ENCODE measurements around the gene LRFN3.
A peak's percentile ranks its signal among the peaks of the same experiment; 100 is the strongest.

Gene LRFN3

DNA sequence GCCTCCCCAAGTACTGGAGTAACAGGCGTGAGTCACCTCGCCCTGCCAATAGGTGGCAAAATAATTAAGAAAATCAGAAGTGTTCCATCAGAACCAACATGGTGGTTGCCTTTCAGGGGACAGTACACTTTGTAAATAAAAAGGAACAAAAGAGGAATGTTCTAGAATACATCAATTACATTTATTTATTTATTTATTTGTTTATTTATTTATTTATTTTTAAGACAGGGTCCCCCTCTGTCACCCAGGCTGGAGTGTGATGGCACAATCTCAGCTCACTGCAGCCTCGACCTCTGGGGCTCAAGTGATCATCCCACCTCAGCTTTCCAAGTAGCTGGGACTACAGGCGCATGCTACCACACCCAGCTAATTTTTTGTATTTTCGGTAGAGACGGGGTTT, 15.2 kb upstream of the LRFN3 start:
- no peaks in the 10 kb centered on the region for H3K27me3 ChIP-seq (ENCODE audit: insufficient read depth, poor library complexity, severe bottlenecking)
- no peak overlapping the region for H3K27ac ChIP-seq (replicated peaks)
- no peak for DNase-seq (ENCODE audit: low read depth in 1 of 2, low spot score in 1 of 2)
- TF ChIP-seq CTCF (IDR thresholded peaks at IDR 0.05; ENCODE audit: insufficient read depth, low read length) (no peak), GABPA (IDR thresholded peaks at IDR 0.05; ENCODE audit: low read depth) (no peak), SPI1 (IDR thresholded peaks at IDR 0.05; ENCODE audit: borderline replicate concordance, low read depth) (no peak), POLR2AphosphoS5 (IDR thresholded peaks at IDR 0.05; ENCODE audit: low read depth) (no peak)
- TF ChIP-seq, protein P1, sequence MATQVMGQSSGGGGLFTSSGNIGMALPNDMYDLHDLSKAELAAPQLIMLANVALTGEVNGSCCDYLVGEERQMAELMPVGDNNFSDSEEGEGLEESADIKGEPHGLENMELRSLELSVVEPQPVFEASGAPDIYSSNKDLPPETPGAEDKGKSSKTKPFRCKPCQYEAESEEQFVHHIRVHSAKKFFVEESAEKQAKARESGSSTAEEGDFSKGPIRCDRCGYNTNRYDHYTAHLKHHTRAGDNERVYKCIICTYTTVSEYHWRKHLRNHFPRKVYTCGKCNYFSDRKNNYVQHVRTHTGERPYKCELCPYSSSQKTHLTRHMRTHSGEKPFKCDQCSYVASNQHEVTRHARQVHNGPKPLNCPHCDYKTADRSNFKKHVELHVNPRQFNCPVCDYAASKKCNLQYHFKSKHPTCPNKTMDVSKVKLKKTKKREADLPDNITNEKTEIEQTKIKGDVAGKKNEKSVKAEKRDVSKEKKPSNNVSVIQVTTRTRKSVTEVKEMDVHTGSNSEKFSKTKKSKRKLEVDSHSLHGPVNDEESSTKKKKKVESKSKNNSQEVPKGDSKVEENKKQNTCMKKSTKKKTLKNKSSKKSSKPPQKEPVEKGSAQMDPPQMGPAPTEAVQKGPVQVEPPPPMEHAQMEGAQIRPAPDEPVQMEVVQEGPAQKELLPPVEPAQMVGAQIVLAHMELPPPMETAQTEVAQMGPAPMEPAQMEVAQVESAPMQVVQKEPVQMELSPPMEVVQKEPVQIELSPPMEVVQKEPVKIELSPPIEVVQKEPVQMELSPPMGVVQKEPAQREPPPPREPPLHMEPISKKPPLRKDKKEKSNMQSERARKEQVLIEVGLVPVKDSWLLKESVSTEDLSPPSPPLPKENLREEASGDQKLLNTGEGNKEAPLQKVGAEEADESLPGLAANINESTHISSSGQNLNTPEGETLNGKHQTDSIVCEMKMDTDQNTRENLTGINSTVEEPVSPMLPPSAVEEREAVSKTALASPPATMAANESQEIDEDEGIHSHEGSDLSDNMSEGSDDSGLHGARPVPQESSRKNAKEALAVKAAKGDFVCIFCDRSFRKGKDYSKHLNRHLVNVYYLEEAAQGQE (IDR thresholded peaks at IDR 0.05; ENCODE audit: insufficient replicate concordance, low read depth): no peak
- no peak overlapping the region for H3K4me3 ChIP-seq (replicated peaks; ENCODE audit: insufficient read depth, low read length)

- Histone ChIP-seq H3K27ac (replicated peaks) (no peak overlapping the region), H3K27me3 (ENCODE audit: insufficient read depth, poor library complexity, severe bottlenecking) (no peaks in the 10 kb centered on the region), H3K4me3 (replicated peaks; ENCODE audit: insufficient read depth, low read length) (no peak overlapping the region)
- DNase-seq (ENCODE audit: low read depth in 1 of 2, low spot score in 1 of 2): no peak
- TF ChIP-seq CTCF (IDR thresholded peaks at IDR 0.05; ENCODE audit: insufficient read depth, low read length) (no peak), GABPA (IDR thresholded peaks at IDR 0.05; ENCODE audit: low read depth) (no peak)
These were observed 10.7 kb upstream of the LRFN3 start for GRCh38 chr19:35925501-35925900.

- no peaks in the 10 kb centered on the region for H3K27me3 ChIP-seq (ENCODE audit: insufficient read depth, poor library complexity, severe bottlenecking)
- TF ChIP-seq GABPA (IDR thresholded peaks at IDR 0.05; ENCODE audit: low read depth): no peak
- TF ChIP-seq, protein P1 (IDR thresholded peaks at IDR 0.05; ENCODE audit: insufficient replicate concordance, low read depth): no peak
- TF ChIP-seq POLR2AphosphoS5 (IDR thresholded peaks at IDR 0.05; ENCODE audit: low read depth): no peak
- no peak for TF ChIP-seq CTCF (IDR thresholded peaks at IDR 0.05; ENCODE audit: insufficient read depth, low read length)
- TF ChIP-seq SPI1 (IDR thresholded peaks at IDR 0.05; ENCODE audit: borderline replicate concordance, low read depth): no peak
- no peak overlapping the region for H3K4me3 ChIP-seq (replicated peaks; ENCODE audit: insufficient read depth, low read length)
- no peak for DNase-seq (ENCODE audit: low read depth in 1 of 2, low spot score in 1 of 2)
- no peak overlapping the region for H3K27ac ChIP-seq (replicated peaks)
These were observed 7.7 kb upstream of the LRFN3 start for GRCh38 chr19:35928507-35928906.

GRCh38 chr19:35929876-35930275, 6.3 kb upstream of the LRFN3 start:
- no peak overlapping the region for H3K4me3 ChIP-seq (replicated peaks; ENCODE audit: insufficient read depth, low read length)
- TF ChIP-seq POLR2AphosphoS5 (IDR thresholded peaks at IDR 0.05; ENCODE audit: low read depth) (no peak), SPI1 (IDR thresholded peaks at IDR 0.05; ENCODE audit: borderline replicate concordance, low read depth) (peak; percentile 31; the same call in 1 of the 2 replicates)
- no peaks in the 10 kb centered on the region for H3K27me3 ChIP-seq (ENCODE audit: insufficient read depth, poor library complexity, severe bottlenecking)
- peak in 1 of 2 experiments; percentile 57 for DNase-seq (ENCODE audit: low read depth in 1 of 2, low spot score in 1 of 2)
- peak overlapping the region; percentile 62 for H3K27ac ChIP-seq (replicated peaks)
